PFSK-1 (cell line): ENCODE results near the gene TTC12.

Source experiments
- FOXP2 ChIP-seq: optimal IDR thresholded peaks from 2 replicates; pipeline ENCODE3; 2011; ENCODE audit warnings: borderline replicate concordance, control low read depth, inconsistent platforms; ENCODE audit not compliant: insufficient read depth; ENCODE audit errors: extremely low read length, extremely low read depth
- POLR2AphosphoS5 ChIP-seq: IDR thresholded peaks from 2 replicates; pipeline ENCODE4 v1.6.1; 2012; ENCODE audit warnings: low read depth, mild to moderate bottlenecking, control low read depth, low read length, moderate library complexity
- SIN3A ChIP-seq: IDR thresholded peaks from 2 replicates; pipeline ENCODE4 v1.6.1; 2012; ENCODE audit warnings: mild to moderate bottlenecking, low read length, moderate library complexity, borderline replicate concordance; ENCODE audit not compliant: insufficient read depth
- TAF1 ChIP-seq: IDR thresholded peaks from 2 replicates; pipeline ENCODE4 v1.6.1; 2012; ENCODE audit warnings: low read length, control low read depth, borderline replicate concordance; ENCODE audit not compliant: insufficient read depth
- TF ChIP-seq, protein P1 (sequence below), 2 experiments: IDR thresholded peaks; 2 replicates each; pipeline versions ENCODE4 v1.6.1 to v1.8.0; 2011 to 2012; ENCODE audit warnings: low read depth in 2 of 2, low read length in 2 of 2, control low read depth in 1 of 2, inconsistent platforms in 1 of 2, mild to moderate bottlenecking in 1 of 2, moderate library complexity in 1 of 2; ENCODE audit not compliant: insufficient read depth in 1 of 2

Gene TTC12

DNA sequence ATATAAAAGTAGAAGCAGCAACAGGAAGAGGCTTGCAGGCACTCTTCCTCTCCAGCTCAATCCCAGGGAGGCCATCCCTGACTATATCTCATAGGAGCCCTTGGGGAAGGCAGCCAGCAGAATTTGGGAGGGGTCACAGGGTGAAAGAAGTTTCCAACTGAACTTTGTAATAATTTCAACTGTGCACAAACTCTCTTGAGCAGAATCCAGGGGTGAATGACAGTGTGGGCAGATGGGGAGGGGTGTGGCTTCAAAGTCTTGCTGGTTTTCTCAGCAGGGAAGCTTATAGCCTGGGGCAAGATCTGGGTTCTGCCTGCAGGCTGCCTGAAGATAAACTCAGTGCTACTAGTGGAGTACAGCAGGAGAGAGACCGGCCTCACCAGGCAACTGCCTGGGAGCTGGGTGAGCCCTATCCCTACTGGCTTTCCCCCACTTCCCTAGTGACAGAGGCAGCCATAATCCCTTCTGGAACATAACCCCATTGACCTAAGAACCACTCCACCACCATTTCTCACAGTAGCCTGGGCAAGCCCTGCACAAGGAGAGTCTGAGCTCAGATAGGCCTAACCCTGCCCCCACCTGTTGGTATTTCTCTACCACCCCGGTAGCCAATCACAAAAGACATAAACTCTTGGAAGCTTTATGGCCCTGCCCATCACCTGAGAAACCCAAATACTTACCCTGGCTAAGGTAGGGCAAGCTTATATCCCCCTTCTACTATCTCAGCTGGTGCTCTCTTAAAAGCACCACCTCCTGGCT is 17.8 kb upstream of the TTC12 start:
- TF ChIP-seq, protein P1, sequence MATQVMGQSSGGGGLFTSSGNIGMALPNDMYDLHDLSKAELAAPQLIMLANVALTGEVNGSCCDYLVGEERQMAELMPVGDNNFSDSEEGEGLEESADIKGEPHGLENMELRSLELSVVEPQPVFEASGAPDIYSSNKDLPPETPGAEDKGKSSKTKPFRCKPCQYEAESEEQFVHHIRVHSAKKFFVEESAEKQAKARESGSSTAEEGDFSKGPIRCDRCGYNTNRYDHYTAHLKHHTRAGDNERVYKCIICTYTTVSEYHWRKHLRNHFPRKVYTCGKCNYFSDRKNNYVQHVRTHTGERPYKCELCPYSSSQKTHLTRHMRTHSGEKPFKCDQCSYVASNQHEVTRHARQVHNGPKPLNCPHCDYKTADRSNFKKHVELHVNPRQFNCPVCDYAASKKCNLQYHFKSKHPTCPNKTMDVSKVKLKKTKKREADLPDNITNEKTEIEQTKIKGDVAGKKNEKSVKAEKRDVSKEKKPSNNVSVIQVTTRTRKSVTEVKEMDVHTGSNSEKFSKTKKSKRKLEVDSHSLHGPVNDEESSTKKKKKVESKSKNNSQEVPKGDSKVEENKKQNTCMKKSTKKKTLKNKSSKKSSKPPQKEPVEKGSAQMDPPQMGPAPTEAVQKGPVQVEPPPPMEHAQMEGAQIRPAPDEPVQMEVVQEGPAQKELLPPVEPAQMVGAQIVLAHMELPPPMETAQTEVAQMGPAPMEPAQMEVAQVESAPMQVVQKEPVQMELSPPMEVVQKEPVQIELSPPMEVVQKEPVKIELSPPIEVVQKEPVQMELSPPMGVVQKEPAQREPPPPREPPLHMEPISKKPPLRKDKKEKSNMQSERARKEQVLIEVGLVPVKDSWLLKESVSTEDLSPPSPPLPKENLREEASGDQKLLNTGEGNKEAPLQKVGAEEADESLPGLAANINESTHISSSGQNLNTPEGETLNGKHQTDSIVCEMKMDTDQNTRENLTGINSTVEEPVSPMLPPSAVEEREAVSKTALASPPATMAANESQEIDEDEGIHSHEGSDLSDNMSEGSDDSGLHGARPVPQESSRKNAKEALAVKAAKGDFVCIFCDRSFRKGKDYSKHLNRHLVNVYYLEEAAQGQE (IDR thresholded peaks at IDR 0.05; ENCODE audit: insufficient read depth in 1 of 2, low read depth in 2 of 2, low read length in 2 of 2), result no peak
- no peak for TF ChIP-seq TAF1
- no peak for TF ChIP-seq SIN3A
- no peak for TF ChIP-seq FOXP2
- no peak for TF ChIP-seq POLR2AphosphoS5

DNA sequence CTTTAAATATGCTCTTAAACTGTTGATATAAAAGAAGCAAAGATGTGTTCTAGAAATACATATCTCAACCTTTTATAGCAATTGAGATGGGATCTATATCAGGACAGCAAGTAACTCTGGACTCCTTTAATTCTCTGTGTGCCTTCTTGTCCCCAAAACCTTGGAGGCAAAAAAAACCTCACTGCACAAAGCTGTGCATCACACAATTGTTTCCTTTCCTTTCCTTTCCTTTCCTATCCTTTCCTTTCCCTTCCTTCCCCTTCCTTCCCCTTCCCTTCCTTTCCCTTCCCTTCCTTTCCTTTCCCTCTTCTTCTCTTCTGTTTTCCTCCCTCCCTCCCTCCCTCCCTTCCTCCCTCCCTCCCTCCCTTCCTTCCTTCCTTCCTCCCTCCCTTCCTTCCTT is 9.5 kb upstream of the TTC12 start:
- TF ChIP-seq FOXP2 (no peak), SIN3A (no peak), TAF1 (no peak), POLR2AphosphoS5 (no peak)
- TF ChIP-seq, protein P1 (IDR thresholded peaks at IDR 0.05; ENCODE audit: insufficient read depth in 1 of 2, low read depth in 2 of 2, low read length in 2 of 2), result no peak

DNA sequence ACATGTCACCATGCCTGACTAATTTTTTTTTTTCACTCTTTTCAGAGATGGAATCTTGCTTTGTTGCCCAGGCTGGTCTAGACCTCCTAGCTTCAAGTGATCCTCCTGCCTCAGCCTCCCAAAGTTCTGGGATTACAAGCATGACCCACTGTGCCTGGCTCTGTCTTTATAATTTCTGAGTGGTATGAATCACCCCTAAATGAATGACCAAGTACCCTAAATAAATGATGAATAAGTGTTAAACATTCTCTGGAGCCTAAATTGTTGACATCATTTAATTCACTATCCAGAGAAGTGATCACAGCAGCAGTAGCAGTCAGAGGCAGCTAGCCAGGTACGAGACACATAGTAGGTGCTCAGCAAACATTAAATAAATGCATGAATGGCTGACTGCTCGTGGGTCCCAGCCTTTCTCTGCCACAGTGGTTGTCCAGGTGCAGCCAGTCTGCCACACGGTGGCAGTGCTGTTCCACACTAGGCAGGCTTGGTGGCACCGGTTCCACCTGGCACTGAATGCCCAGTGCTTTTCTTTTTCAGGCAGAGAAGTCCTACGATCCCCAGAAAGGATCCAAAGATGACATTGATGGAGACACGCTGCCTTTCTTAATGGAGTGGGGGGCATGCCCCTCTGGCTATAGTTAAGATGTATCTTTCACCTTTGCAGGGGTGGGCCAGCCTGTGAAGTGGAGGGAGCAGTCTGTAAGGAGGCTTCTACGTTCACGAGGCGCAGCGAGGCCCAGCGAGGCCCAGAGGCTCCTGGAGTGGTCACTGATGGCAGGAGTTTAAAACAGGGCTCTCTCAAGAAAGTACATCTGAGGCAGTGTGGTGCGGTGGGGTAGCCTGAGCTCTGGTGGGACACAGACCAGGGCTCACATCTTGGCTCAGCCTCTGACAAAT is 8.7 kb upstream of the TTC12 start:
- TF ChIP-seq SIN3A (no peak), POLR2AphosphoS5 (no peak), TAF1 (no peak), FOXP2 (no peak)
- TF ChIP-seq, protein P1 (IDR thresholded peaks at IDR 0.05; ENCODE audit: insufficient read depth in 1 of 2, low read depth in 2 of 2, low read length in 2 of 2), result 0 out of 4 replicates have a peak, but pooled peaks of 1 of the 2 experiments have one; percentile 53

DNA sequence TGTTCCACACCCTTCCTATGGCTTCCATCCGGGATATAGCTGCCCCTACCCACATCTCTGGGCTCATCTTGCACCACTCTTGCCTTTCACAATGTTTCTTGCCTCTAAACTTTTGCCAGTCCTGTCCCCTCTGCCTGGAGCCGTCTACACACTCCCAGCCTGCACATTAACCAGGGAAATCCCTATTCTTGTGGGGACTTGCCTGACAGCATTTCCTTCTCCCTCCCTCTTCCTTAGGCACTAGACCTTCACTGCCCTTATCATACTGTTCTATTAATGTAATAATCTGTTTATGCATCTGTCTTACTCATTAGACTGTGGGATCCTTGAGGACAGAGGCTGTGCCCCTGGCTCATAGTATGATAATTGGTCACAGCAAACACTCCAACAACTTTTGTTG is 5.8 kb upstream of the TTC12 start:
- TF ChIP-seq TAF1 (no peak), FOXP2 (no peak), POLR2AphosphoS5 (no peak), SIN3A (no peak)
- TF ChIP-seq, protein P1 (IDR thresholded peaks at IDR 0.05; ENCODE audit: insufficient read depth in 1 of 2, low read depth in 2 of 2, low read length in 2 of 2), result no peak
